Nasal cavity respiratory epithelium epithelial cell of viscerocranial mucosa (primary cell): ENCODE measurements around the gene PGLYRP3. TPM values are rescaled to one million over a fixed set of nuclear protein-coding genes. Genes with fewer than 3 reads are reported as not detected.

Experiments
- total RNA-seq: library from RNA; depleted of rRNA; stranded (reverse); fragments of >200 nt; gene quantifications from 2 replicates; pipeline ENCODE4 v1.2.3, GENCODE V29; 2014

The PGLYRP3 gene
- total RNA-seq, result 2.4 and 4.7 TPM in 2 replicates

DNA sequence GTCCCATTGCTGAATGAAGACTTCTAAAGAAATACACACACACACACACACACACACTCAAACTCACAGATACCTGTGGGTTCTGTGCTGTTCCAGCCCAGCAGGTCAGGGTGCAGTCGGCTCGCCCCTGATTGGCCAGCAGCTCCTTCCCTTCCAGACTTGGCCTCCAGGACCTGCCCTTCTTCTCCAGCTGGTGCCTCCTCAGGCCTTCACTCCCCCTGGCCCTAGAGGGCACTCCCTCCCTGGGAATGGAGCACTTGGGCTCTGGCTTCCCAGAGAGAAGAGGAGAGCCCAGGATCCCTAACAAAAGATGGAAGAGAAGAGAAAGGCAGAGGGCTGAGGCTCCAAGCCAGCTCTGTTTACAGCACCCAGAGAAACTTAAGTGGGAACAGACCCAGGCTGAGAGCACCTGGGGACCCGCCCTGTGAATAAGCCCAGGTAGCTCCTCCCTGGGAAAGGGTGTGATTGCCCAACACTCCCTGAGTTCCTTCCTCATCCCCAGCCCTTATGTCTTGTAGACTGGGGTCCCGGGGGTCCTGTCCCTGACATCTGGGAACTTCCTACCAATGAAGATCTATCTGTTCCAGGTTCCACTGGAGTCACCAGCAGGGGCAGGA lies at the start of gene PGLYRP3:
Gene PGLYRP3 (minus strand): TSS at position 383 of the 617 bp plus-strand sequence. CDS start 2,287 bp downstream, outside the sequence.

GRCh38 chr1:153357853-153358690 lies 45.3 kb upstream of the PGLYRP3 start, which contains the start of gene S100A9:
S100A9 (plus strand) TSS chr1:153357854; CDS start chr1:153358284, 430 bp downstream.

GRCh38 chr1:153348511-153349362 lies 36.0 kb upstream of the PGLYRP3 start, which contains the start of gene PGLYRP4:
PGLYRP4 (minus strand) TSS chr1:153348841; CDS start chr1:153347932, 909 bp downstream.

DNA sequence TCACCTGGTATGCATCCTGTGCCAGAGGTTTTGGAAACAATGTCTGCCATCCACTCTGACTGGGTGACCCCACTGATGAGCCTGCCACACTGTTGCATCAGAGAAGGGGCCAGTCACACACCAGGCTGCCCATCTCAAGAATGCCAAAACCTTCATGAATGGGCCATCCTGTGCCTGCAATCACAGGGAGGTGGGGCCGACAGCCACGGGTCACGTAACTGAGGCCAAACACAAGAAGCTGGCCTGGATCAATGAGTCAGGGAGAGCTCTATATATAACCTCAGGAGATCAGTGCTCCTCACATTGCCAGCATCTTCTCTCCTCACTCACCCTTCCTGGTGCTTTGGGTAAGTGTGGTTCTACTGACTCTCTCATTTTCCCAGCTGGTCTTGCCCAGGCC lies 53.4 kb downstream of the PGLYRP3 start, which contains the start of gene LORICRIN:
Gene LORICRIN (plus strand): TSS at position 301 of the 400 bp plus-strand sequence. CDS start 1,263 bp downstream, outside the sequence.

Other genes with a start within 250 kb of the PGLYRP3 start
- gene SPRR2B, start 241.3 kb downstream of the PGLYRP3 start, total RNA-seq, result 1.0 TPM in 1 of 2 replicates, not detected in the other
- gene SPRR2E, start 218.4 kb downstream of the PGLYRP3 start, total RNA-seq, result 1.1 and 21.5 TPM in 2 replicates
- not detected in 2 replicates for gene SPRR2F, start 199.4 kb downstream of the PGLYRP3 start, total RNA-seq
- 2.1 TPM in 1 of 2 replicates, not detected in the other for gene SPRR2G, start 162.1 kb downstream of the PGLYRP3 start, total RNA-seq
- not detected in 2 replicates for gene LELP1, start 109.5 kb downstream of the PGLYRP3 start, total RNA-seq
- gene PRR9, start 95.4 kb downstream of the PGLYRP3 start, total RNA-seq, result 2.1 TPM in 1 of 2 replicates, not detected in the other
- gene LORICRIN, start 53.3 kb downstream of the PGLYRP3 start, total RNA-seq, result not detected in 2 replicates
- 4.0 and 7.9 TPM in 2 replicates for gene PGLYRP4, start 35.9 kb upstream of the PGLYRP3 start, total RNA-seq
- 1,477 and 2,600 TPM in 2 replicates for gene S100A9, start 44.9 kb upstream of the PGLYRP3 start, total RNA-seq
- 1.5 and 3.4 TPM in 2 replicates for gene S100A12, start 62.7 kb upstream of the PGLYRP3 start, total RNA-seq
- 238 and 331 TPM in 2 replicates for gene S100A8, start 78.1 kb upstream of the PGLYRP3 start, total RNA-seq
- under 0.01 TPM in 1 of 2 replicates, not detected in the other for gene S100A7A, start 103.6 kb upstream of the PGLYRP3 start, total RNA-seq
- 0.64 and 2.1 TPM in 2 replicates for gene S100A7, start 147.7 kb upstream of the PGLYRP3 start, total RNA-seq
- gene S100A6, start 223.0 kb upstream of the PGLYRP3 start, total RNA-seq, result 257 and 1,880 TPM in 2 replicates
- not detected in 2 replicates for gene S100A5, start 228.0 kb upstream of the PGLYRP3 start, total RNA-seq
- gene S100A4, start 232.9 kb upstream of the PGLYRP3 start, total RNA-seq, result 5.5 TPM in 2 replicates
- 2.1 and 2.3 TPM in 2 replicates for gene S100A3, start 236.3 kb upstream of the PGLYRP3 start, total RNA-seq